ENCODE results near the gene PTCRA.

PTCRA gene

DNA sequence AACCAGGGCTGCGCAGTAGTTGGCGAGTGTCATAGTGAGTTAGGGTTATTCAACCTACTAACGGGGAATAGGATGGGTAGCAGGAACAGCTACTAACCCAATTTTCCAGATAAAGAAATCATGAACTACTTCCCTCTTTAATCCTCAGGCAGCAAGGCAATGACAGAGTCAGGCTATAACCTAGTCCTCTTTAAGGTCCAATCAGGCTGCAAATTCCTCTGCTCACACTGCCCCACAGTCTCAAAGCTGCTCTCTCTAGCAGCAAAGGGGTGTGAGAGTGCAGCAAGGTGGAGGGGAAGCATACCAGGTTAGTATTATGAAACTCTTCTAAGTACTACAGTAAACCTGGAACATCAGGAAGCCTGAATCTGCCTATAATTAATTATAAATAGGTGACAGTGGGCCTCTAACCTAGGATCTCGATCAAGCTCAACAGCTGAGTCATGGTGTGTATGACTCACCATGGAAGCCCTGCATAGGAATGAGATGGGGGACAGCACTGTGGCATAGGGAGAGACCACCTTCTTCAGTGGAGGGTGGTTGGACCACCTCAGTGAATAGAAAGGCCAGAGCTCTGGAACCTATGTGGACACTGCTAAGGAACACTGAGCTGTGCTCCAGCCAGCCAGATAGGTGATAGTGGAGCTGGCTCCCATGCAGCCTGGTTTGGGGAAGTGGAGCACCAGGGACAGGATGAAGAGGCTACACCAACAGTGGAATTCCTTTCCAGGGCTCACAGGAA lies 55.2 kb downstream of the PTCRA start:
- DNase-seq (ENCODE audit: low read depth in 1 of 2, low spot score in 1 of 2): no peak

DNA sequence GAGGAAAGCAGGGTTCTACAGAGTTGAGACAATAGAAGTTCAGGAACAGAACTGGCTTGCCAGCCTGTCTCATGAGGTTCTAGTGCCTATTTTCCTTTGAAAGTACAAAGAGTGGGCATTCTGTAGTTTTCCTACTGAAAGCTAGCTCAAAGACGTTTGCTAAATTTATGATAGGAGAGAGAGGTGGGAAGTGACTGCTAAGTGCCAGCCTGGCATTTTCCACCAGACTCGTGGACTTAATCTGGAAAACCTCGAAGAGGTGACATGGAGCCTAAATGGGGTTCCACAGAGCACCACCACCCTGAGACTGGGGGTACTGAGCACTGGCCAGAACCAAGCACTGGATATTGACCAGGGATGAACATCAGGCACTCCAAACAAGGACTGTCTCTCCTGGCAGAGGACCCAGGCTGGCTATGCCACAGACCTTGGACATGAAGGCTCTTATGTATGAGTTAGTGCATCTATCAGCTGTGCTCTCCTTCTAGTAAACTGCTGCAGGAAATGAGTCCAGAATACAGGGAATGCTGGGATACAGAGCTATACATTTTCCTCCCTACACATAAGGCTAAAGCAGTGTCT lies 56.0 kb downstream of the PTCRA start:
- DNase-seq (ENCODE audit: low read depth in 1 of 2, low spot score in 1 of 2): no peak

DNA sequence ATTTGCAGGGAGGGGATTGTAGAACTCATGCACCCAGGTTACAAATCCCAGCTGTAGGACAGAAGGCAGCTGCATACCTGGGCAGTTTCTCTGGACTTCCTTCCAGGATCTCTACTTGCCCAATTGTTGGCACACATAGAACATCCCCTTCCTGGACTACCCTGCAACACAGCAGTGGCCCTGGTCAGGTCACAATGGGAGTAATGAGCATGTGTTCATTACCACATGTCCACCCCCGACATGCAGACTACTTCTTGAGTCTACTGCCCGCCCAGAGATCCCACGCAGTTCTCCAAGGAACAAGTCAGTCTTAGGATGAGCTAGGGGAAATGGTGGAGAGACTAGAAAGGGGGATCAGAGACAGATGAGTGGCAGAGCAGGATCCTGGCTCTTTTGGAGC lies 58.1 kb downstream of the PTCRA start:
- DNase-seq (ENCODE audit: low read depth in 1 of 2, low spot score in 1 of 2): no peak

DNA sequence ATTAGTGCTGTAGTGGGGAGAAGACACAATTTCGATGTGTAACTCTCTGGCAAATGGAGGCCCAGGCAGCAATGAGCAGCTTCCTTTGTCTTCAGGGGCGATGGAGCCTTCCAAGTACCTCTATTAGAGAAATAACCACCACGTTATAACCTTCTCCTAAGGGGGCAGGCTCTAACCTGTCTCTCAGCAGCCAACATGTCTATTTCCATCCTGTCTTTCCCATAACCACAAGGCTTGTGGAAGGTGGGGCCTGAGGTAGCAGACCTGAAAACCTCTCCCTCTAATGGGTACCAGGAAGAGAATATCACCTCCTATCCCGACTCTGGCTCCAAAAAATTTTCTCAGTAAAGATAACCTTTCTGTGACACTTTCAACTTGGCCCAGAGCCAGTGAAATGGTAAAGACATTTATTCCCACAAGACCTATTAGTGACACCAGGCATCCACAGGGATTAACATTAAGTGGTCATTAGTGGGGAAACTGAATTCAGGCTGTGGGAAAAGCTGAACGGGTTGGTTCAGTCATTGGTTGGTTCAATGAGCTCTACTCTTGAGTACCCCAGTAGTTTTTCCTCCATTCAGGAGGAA lies 59.2 kb downstream of the PTCRA start:
- no peak for DNase-seq (ENCODE audit: low read depth in 1 of 2, low spot score in 1 of 2)

Measured in stimulated activated CD4-positive, alpha-beta T cell treated with anti-CD3 and anti-CD28 coated beads, Interleukin-15, amount 100 ng/mL, for 1 hour (primary cell).